ENCODE measurements around the gene KCNQ1. TPM values are rescaled to one million over a fixed set of nuclear protein-coding genes. Genes with fewer than 3 reads are reported as not detected.

KCNQ1 gene
- total and polyA plus RNA-seq, 2 donors (not counting 3 experiments of a cell fraction or from before 2014, with no cell fraction given), result 0.07 to 0.09 TPM

DNA sequence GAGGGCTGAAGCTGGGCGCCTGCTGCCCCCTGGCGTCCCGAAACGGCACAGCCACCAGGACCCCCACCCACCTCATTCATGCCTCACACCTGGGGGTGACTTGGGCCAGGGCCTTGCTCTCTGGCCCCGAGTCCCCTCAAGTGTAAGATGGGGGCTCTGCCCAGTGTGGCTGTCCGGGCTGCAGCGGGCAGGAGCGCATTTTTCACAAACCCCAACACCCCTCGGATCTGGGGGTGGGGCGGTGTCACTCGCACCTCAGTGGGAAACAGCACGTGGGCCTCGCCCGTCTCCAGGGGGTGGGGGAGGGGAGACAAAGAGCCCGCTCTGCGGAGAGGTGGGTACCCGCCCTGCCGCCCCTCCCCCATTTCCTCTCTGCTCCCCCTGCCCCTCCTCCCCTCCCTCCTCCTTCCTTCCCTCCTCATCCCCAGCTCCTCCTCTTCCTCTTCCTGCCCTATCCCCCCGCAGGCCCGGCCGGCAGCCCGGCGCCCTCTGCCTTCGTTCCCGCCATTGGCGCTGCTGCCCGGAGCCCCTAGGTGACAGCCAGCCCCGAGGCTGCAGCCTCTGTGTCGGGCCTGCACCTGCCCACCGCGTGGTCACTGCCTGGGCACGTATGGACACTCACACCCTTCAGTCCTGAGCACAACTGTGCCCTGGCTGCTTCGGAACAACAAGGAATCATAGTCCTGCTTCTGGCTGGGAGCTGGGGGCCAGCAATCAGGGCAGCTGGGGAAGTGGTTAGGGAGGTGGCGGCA lies 447.6 kb downstream of the KCNQ1 start:
- POLR2A ChIA-PET, result interaction anchor here (0.6 to 2.4 kb wide), 5 partner anchors 21 to 516 kb away, joined by 3 to 13 read pairs (median 4); partner anchors contain the start of genes CD81, KCNQ1OT1 and PHLDA2
- H3K27ac ChIP-seq (ENCODE audit: insufficient read depth, low read depth, low read length), result peak overlapping the region; percentile 43

More for the DNA sequence above, 447.6 kb downstream of the KCNQ1 start:
- H3K9ac ChIP-seq (replicated peaks; ENCODE audit: extremely low read depth, insufficient read depth, low read length), result peak overlapping the region; percentile 49
- peak; percentile 64 for DNase-seq (ENCODE audit: low read depth, low spot score)
- peak; percentile 73 for FAIRE-seq
- no TSS peak for BruUV-seq (replicated peaks)
- H2AFZ ChIP-seq (ENCODE audit: low read depth, low read length), result peak overlapping the region; percentile 65
- H3K79me2 ChIP-seq (ENCODE audit: control insufficient read depth, insufficient read depth, low read length), result no peaks in the 10 kb centered on the region
- H3K27me3 ChIP-seq (ENCODE audit: control insufficient read depth in 2 of 2, insufficient read depth in 2 of 2, low read length in 2 of 2), result no peaks in the 10 kb centered on the region
- CTCF ChIA-PET, result interaction anchor here (0.6 to 16.2 kb wide), 36 partner anchors 9 to 586 kb away, joined by 3 to 711 read pairs (median 4); partner anchors contain the start of genes CD81, NAP1L4, PHLDA2 and TRPM5
- H3K9me1 ChIP-seq (replicated peaks; ENCODE audit: control insufficient read depth, extremely low read depth, insufficient read depth, low read length), result no peaks in the 10 kb centered on the region
- peak overlapping the region; percentile 49 for H3K4me2 ChIP-seq (ENCODE audit: insufficient read depth, low read length)
- TF ChIP-seq MYC (IDR thresholded peaks at IDR 0.05; ENCODE audit: low read depth, low read length) (peak; percentile 80), GATA2 (IDR thresholded peaks at IDR 0.05; ENCODE audit: insufficient read depth, insufficient read length, low read depth, low read length) (no peak), FOS (IDR thresholded peaks at IDR 0.05; ENCODE audit: borderline replicate concordance, insufficient read depth, low read length) (no peak), JUN (IDR thresholded peaks at IDR 0.05; ENCODE audit: borderline replicate concordance, insufficient read depth, insufficient read length, low read depth) (no peak), POLR2AphosphoS5 (IDR thresholded peaks at IDR 0.05; ENCODE audit: insufficient read depth, low read depth, low read length) (peak; percentile 56), POLR2A (IDR thresholded peaks at IDR 0.05; ENCODE audit: low read depth, low read length) (peak; percentile 79), EZH2 (IDR thresholded peaks at IDR 0.05; ENCODE audit: borderline replicate concordance, low read depth, low read length, severe bottlenecking) (no peak)
- TF ChIP-seq, protein P1, sequence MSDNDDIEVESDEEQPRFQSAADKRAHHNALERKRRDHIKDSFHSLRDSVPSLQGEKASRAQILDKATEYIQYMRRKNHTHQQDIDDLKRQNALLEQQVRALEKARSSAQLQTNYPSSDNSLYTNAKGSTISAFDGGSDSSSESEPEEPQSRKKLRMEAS (IDR thresholded peaks at IDR 0.05; ENCODE audit: insufficient read depth, insufficient read length), result no peak
- TF ChIP-seq, protein P2, sequence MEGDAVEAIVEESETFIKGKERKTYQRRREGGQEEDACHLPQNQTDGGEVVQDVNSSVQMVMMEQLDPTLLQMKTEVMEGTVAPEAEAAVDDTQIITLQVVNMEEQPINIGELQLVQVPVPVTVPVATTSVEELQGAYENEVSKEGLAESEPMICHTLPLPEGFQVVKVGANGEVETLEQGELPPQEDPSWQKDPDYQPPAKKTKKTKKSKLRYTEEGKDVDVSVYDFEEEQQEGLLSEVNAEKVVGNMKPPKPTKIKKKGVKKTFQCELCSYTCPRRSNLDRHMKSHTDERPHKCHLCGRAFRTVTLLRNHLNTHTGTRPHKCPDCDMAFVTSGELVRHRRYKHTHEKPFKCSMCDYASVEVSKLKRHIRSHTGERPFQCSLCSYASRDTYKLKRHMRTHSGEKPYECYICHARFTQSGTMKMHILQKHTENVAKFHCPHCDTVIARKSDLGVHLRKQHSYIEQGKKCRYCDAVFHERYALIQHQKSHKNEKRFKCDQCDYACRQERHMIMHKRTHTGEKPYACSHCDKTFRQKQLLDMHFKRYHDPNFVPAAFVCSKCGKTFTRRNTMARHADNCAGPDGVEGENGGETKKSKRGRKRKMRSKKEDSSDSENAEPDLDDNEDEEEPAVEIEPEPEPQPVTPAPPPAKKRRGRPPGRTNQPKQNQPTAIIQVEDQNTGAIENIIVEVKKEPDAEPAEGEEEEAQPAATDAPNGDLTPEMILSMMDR (IDR thresholded peaks at IDR 0.05; ENCODE audit: extremely low read depth in 1 of 2, insufficient read depth in 1 of 2, low read depth in 1 of 2, low read length in 2 of 2), result peak; percentile 95 to 98
- dilution Hi-C loops (cut with MboI; ENCODE audit: extremely low pct_ligation_motif_present, low sequenced_read_pairs), result no loop called here
- H4K20me1 ChIP-seq (replicated peaks; ENCODE audit: control insufficient read depth, extremely low read depth, insufficient read depth, low read length), result no peaks in the 10 kb centered on the region
- intact Hi-C loops (cut with micrococcal nuclease), result loop anchor here (1.0 kb wide), 2 partner anchors 38 to 359 kb away; no protein-coding TSS in a partner anchor
- no peaks in the 10 kb centered on the region for H3K9me3 ChIP-seq (replicated peaks; ENCODE audit: control insufficient read depth, insufficient read depth, low read length)
- peak overlapping the region in 2 of 3 experiments; percentile 29 to 36 for H3K4me3 ChIP-seq (replicated peaks in 1 of 3; ENCODE audit: insufficient read depth in 1 of 3, low read depth in 1 of 3, low read length in 3 of 3)
- H3K4me1 ChIP-seq (ENCODE audit: control insufficient read depth, extremely low read depth, insufficient read depth, low read length), result peaks cover 14% of the 10 kb centered on the region
- H3K36me3 ChIP-seq (ENCODE audit: control insufficient read depth in 2 of 2, extremely low read depth in 1 of 2, insufficient read depth in 2 of 2, low read length in 2 of 2), result no peaks in the 10 kb centered on the region
